Spleen (tissue), 7 donors: ENCODE results near the gene GAS6.

Experiments used
- CTCF ChIP-seq, 11 experiments: fragments of 200-600 bp in 7 of 11; fragments of 450-650 bp in 4 of 11; sonication (generic) in 4 of 11; IDR thresholded peaks in 8 of 11; conservative IDR thresholded peaks in 3 of 11; 1 replicate in 7 of 11; 2 replicates in 4 of 11; pipeline versions ENCODE4 v1.4.0 to v1.8.0; 2016 to 2021; ENCODE audit warnings: antibody characterized with exemption in 11 of 11, inconsistent platforms in 4 of 11, mild to moderate bottlenecking in 1 of 11
- POLR2A ChIP-seq, 3 donors: fragments of 450-650 bp; IDR thresholded peaks; one replicate each; pipeline ENCODE4 v1.5.1; 2017; ENCODE audit warnings: antibody characterized with exemption in 3 of 3, mild to moderate bottlenecking in 1 of 3
- donor health status: DM: no; HTN: no; CAD: no; lungs with moderate emphysema.
- donor health status: DM: no; HTN: no; CAD: no.
- donor health status: DM: no; HTN: no; CAD: no.

DNA sequence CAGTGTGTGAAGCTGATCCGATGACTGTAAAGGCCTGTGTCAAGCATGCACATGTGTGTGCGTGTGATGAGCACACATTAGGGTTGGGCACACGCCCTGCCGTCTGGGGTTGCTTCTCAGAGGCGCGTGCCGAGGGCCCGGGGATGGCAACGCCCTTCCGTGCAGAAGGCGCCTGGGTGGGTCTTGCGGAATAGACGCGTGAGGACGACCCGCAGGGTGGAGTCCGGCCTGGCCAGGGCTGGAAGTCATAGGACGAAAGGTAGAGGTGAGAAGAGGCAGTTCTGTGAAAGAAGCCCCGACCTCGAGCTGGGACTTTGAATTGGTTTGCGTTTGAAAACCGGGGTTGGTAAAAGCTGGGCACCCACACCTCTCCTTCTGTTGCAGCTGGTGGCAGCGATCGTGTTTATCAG is 69.1 kb downstream of the GAS6 start:
- TF ChIP-seq CTCF (IDR thresholded peaks at IDR 0.05 in 8 of 11, conservative IDR thresholded peaks at IDR 0.05 in 3 of 11), result no peak
- no peak for TF ChIP-seq POLR2A (IDR thresholded peaks at IDR 0.05)
